ENCODE measurements around the gene F8.
"Not testable (repeated sequence)": the region's sequence is repeated elsewhere in the genome, so short reads cannot be mapped to it uniquely, and the experiment has no call there.

F8 gene

GRCh38 chrX:154868522-154868921 is 154.0 kb downstream of the F8 start:
- not testable (repeated sequence) for DNase-seq

GRCh38 chrX:154855256-154855655 is 167.3 kb downstream of the F8 start:
- no peak for DNase-seq

GRCh38 chrX:154850957-154851611 is 171.4 kb downstream of the F8 start:
- DNase-seq = no peak

GRCh38 chrX:154840856-154841255 is 181.7 kb downstream of the F8 start:
- DNase-seq = peak; percentile 53

GRCh38 chrX:154836163-154836562 is 186.4 kb downstream of the F8 start:
- no peak for DNase-seq

GRCh38 chrX:154834562-154834961 is 188.0 kb downstream of the F8 start, which contains the start of gene SMIM9:
TSS of gene SMIM9 (minus strand) at chrX:154834662. CDS start at chrX:154830856, 3,806 bp downstream.
- DNase-seq = no peak

- DNase-seq = no peak
These were observed 188.7 kb downstream of the F8 start for GRCh38 chrX:154833746-154834274.

GRCh38 chrX:154829926-154830442 is 192.5 kb downstream of the F8 start:
- no peak for DNase-seq

- no peak for DNase-seq
These were observed 193.4 kb downstream of the F8 start for GRCh38 chrX:154829134-154829533.

- DNase-seq = no peak
These were observed 194.5 kb downstream of the F8 start for GRCh38 chrX:154828016-154828408.

- DNase-seq = peak; percentile 27
These were observed 195.1 kb downstream of the F8 start for GRCh38 chrX:154827194-154828015.

GRCh38 chrX:154825586-154825985 is 196.9 kb downstream of the F8 start:
- DNase-seq = not testable (repeated sequence)

- DNase-seq = no peak
These were observed 197.9 kb downstream of the F8 start for GRCh38 chrX:154824638-154825037.

- DNase-seq = no peak
These were observed 200.5 kb downstream of the F8 start for GRCh38 chrX:154822029-154822428.

GRCh38 chrX:154821523-154821922 is 201.0 kb downstream of the F8 start:
- no peak for DNase-seq

GRCh38 chrX:154819771-154820341 is 202.7 kb downstream of the F8 start:
- DNase-seq = no peak

- DNase-seq = no peak
These were observed 203.4 kb downstream of the F8 start for GRCh38 chrX:154818916-154819770.

GRCh38 chrX:154817048-154817618 is 205.4 kb downstream of the F8 start:
- DNase-seq = not testable (repeated sequence)

- not testable (repeated sequence) for DNase-seq
These were observed 206.1 kb downstream of the F8 start for GRCh38 chrX:154816326-154816898.

GRCh38 chrX:154815274-154815818 is 207.2 kb downstream of the F8 start:
- DNase-seq = no peak

GRCh38 chrX:154813801-154814200 is 208.7 kb downstream of the F8 start:
- no peak for DNase-seq

All from CD4-positive, alpha-beta T cell treated with Interleukin-10 for 1 hour (primary cell).